T-helper 2 cell treated with Interferon-gamma antibody and Interleukin-4, amounts not matched to agents 5 μg/mL and 100 μg/mL, for 36 hours (primary cell): ENCODE results near the gene RIMS1.

Experiments used
- DNase-seq: peaks from one replicate; pipeline ENCODE4 v3.0.0; 2021; ENCODE audit warnings: low spot score
- H3K27ac Mint-ChIP-seq: one replicate; pipeline ENCODE4 v1.8.0; 2021; ENCODE audit warnings: mild to moderate bottlenecking, mixed read lengths
- H3K27me3 Mint-ChIP-seq: one replicate; pipeline ENCODE4 v1.8.0; 2021; ENCODE audit warnings: low read depth, mixed read lengths
- H3K36me3 Mint-ChIP-seq: one replicate; pipeline ENCODE4 v1.8.0; 2021; ENCODE audit warnings: low read depth, mixed read lengths
- H3K4me1 Mint-ChIP-seq: one replicate; pipeline ENCODE4 v1.8.0; 2021; ENCODE audit warnings: low read depth, mixed read lengths
- H3K4me3 Mint-ChIP-seq: one replicate; pipeline ENCODE4 v1.8.0; 2022; ENCODE audit warnings: mild to moderate bottlenecking, moderate library complexity, mixed read lengths
- H3K9me3 Mint-ChIP-seq: one replicate; pipeline ENCODE4 v1.8.0; 2021; ENCODE audit warnings: mixed read lengths

RIMS1 gene

GRCh38 chr6:72032086-72032485 is 145.7 kb downstream of the RIMS1 start:
- Mint-ChIP-seq H3K4me3 (no peak overlapping the region), H3K27me3 (no peaks in the 10 kb centered on the region), H3K36me3 (no peaks in the 10 kb centered on the region), H3K27ac (no peak overlapping the region), H3K9me3 (no peaks in the 10 kb centered on the region), H3K4me1 (no peaks in the 10 kb centered on the region)
- no peak for DNase-seq

- no peak overlapping the region for H3K27ac Mint-ChIP-seq
- no peak for DNase-seq
- H3K9me3 Mint-ChIP-seq: no peaks in the 10 kb centered on the region
- H3K4me3 Mint-ChIP-seq: no peak overlapping the region
- H3K4me1 Mint-ChIP-seq: no peaks in the 10 kb centered on the region
- no peaks in the 10 kb centered on the region for H3K27me3 Mint-ChIP-seq
- H3K36me3 Mint-ChIP-seq: no peaks in the 10 kb centered on the region
Observed at GRCh38 chr6:72035486-72035885, 149.1 kb downstream of the RIMS1 start.

- H3K36me3 Mint-ChIP-seq: no peaks in the 10 kb centered on the region
- no peaks in the 10 kb centered on the region for H3K4me1 Mint-ChIP-seq
- H3K27me3 Mint-ChIP-seq: no peaks in the 10 kb centered on the region
- no peak overlapping the region for H3K27ac Mint-ChIP-seq
- no peak for DNase-seq
- H3K4me3 Mint-ChIP-seq: no peak overlapping the region
- no peaks in the 10 kb centered on the region for H3K9me3 Mint-ChIP-seq
Observed at GRCh38 chr6:72035966-72036365, 149.6 kb downstream of the RIMS1 start.

DNA sequence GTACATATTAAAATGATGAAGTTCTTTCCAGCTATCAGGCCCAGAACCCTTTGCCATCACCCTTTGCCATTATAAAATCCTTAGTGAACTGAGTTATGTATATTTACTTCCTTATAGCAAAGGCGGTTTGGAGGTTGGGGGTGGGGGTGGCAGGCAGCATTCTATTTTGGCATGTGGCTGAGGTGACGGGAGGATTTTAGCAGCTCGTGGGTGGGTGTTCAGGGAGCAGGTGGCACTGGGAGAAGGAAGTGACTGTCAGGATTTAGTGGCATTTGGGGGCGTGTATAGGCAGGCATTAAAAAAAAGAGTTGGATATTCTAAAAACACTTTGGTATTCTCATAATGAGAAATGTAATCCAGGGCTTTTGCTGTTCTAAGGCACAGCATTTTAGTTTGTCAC is 150.7 kb downstream of the RIMS1 start:
- Mint-ChIP-seq H3K9me3 (no peaks in the 10 kb centered on the region), H3K36me3 (no peaks in the 10 kb centered on the region), H3K27ac (no peak overlapping the region), H3K4me1 (no peaks in the 10 kb centered on the region), H3K4me3 (no peak overlapping the region), H3K27me3 (no peaks in the 10 kb centered on the region)
- no peak for DNase-seq

- Mint-ChIP-seq H3K36me3 (no peaks in the 10 kb centered on the region), H3K27ac (no peak overlapping the region), H3K27me3 (no peaks in the 10 kb centered on the region), H3K4me3 (no peak overlapping the region), H3K9me3 (no peaks in the 10 kb centered on the region), H3K4me1 (no peaks in the 10 kb centered on the region)
- no peak for DNase-seq
Observed at GRCh38 chr6:72040111-72040510, 153.8 kb downstream of the RIMS1 start.

DNA sequence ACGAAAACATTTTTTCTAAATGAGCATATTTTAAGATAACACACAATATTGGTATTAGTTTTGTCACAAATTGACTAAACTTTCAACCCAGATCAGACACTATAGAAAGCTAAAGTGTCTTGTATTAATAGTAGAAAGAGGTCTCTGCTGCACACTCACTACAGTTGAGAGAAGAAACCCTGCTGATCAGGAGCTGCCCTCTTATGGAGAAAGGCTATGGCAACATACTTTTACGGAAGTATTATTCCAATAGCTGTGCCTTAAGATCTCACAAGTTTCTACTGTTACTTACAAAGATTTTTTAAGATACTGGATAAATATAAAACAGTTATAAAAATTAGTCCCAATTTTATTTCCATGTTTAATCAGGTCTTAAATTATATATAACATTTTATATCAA is 155.7 kb downstream of the RIMS1 start:
- no peak overlapping the region for H3K4me3 Mint-ChIP-seq
- no peaks in the 10 kb centered on the region for H3K36me3 Mint-ChIP-seq
- DNase-seq: no peak
- no peaks in the 10 kb centered on the region for H3K4me1 Mint-ChIP-seq
- H3K27ac Mint-ChIP-seq: no peak overlapping the region
- H3K27me3 Mint-ChIP-seq: no peaks in the 10 kb centered on the region
- no peaks in the 10 kb centered on the region for H3K9me3 Mint-ChIP-seq

DNA sequence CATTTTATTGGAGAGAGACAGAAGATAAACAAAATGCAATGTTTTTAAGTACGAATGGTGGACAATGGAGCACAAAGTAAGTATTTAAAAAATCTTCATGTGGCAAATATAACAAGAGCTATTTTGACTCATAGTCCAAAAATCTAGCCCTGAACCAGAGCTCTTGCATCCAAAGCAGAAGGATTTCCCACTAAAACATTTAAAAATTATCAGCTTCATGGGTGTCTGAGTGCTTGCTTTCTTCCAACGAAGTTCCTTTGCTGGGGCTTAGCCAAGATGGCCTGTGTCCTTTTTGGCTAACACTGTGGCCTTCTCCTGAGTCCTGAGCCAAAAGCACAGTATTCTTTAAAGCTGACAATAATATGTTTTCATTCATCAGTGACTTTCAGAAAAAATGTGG is 161.7 kb downstream of the RIMS1 start:
- DNase-seq: no peak
- Mint-ChIP-seq H3K4me1 (no peaks in the 10 kb centered on the region), H3K27ac (no peak overlapping the region), H3K27me3 (no peaks in the 10 kb centered on the region), H3K36me3 (no peaks in the 10 kb centered on the region), H3K4me3 (no peak overlapping the region), H3K9me3 (no peaks in the 10 kb centered on the region)

- Mint-ChIP-seq H3K9me3 (no peaks in the 10 kb centered on the region), H3K4me3 (no peak overlapping the region), H3K27ac (no peak overlapping the region), H3K27me3 (no peaks in the 10 kb centered on the region), H3K4me1 (no peaks in the 10 kb centered on the region), H3K36me3 (no peaks in the 10 kb centered on the region)
- DNase-seq: no peak
Observed at GRCh38 chr6:72049376-72049775, 163.0 kb downstream of the RIMS1 start.

DNA sequence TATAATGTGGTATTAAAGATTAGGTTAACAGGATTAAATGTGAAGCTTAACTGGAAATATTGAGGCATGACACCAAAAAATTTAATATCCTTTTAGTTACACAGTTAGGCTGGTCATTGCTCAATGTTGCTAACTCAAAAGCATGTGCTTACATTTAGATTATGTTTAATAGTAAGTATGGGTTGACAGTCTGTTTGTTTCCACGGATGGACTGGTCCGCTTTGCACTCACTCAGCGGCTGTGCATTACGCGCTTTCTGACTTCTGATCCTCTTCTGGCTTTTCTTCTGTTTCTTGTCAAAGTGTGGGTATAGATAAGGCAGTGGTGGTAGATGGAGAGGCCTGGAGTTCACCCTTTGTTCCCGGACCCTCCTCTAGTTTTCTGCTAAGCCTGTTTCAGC is 174.9 kb downstream of the RIMS1 start:
- no peaks in the 10 kb centered on the region for H3K36me3 Mint-ChIP-seq
- H3K27me3 Mint-ChIP-seq: no peaks in the 10 kb centered on the region
- no peaks in the 10 kb centered on the region for H3K9me3 Mint-ChIP-seq
- DNase-seq: no peak
- H3K27ac Mint-ChIP-seq: no peak overlapping the region
- H3K4me1 Mint-ChIP-seq: no peaks in the 10 kb centered on the region
- H3K4me3 Mint-ChIP-seq: no peak overlapping the region

DNA sequence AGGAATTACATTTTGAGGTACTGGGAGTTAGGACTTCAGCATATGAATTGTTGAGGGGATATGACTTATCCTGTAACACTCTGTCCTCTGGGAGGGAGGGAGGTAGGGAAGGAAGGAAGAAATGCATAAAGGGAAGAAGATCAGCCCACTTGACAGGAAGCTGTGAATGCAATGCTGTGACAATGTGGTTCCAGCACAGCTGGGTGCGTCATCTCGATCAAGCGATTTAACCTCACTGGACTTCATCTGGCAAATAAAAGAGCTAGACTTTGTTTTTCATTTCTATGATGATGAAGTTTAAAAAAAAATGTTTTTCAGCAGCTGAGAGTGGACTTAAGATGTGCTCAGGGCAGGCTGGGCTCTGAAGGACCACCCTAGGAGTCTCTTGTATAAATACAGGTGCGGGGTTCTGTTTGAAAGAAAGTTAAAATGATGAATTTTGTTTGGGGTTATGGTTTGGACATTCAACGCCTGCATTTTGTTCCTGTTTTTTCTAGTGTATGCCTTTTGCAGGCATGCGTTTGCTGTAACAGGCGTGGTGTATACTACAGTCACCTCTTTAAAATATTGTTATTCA is 178.1 kb downstream of the RIMS1 start:
- no peaks in the 10 kb centered on the region for H3K27me3 Mint-ChIP-seq
- no peaks in the 10 kb centered on the region for H3K9me3 Mint-ChIP-seq
- no peaks in the 10 kb centered on the region for H3K4me1 Mint-ChIP-seq
- no peak overlapping the region for H3K4me3 Mint-ChIP-seq
- no peak overlapping the region for H3K27ac Mint-ChIP-seq
- H3K36me3 Mint-ChIP-seq: no peaks in the 10 kb centered on the region
- no peak for DNase-seq

DNA sequence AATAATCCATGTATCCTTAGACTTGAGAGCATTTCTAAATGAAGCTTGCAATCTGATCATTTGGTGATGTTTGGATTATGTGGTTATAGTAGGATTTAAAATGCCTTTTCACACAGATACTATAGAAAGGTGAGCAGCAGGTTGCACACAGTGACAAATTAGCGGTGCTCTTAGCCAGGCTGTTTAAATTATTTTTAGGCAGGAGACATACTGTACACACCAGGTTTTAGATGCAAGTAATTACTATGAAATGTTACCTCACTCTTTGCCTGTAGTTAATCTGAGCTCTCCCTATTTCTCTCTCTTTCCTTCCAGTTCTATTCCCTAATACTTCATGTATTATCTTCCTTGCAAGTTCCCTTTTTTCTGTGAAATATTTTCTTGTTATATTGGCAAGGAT is 191.7 kb downstream of the RIMS1 start:
- H3K9me3 Mint-ChIP-seq: no peaks in the 10 kb centered on the region
- no peak overlapping the region for H3K4me3 Mint-ChIP-seq
- H3K36me3 Mint-ChIP-seq: no peaks in the 10 kb centered on the region
- H3K27ac Mint-ChIP-seq: no peak overlapping the region
- no peak for DNase-seq
- H3K27me3 Mint-ChIP-seq: no peaks in the 10 kb centered on the region
- H3K4me1 Mint-ChIP-seq: no peaks in the 10 kb centered on the region

DNA sequence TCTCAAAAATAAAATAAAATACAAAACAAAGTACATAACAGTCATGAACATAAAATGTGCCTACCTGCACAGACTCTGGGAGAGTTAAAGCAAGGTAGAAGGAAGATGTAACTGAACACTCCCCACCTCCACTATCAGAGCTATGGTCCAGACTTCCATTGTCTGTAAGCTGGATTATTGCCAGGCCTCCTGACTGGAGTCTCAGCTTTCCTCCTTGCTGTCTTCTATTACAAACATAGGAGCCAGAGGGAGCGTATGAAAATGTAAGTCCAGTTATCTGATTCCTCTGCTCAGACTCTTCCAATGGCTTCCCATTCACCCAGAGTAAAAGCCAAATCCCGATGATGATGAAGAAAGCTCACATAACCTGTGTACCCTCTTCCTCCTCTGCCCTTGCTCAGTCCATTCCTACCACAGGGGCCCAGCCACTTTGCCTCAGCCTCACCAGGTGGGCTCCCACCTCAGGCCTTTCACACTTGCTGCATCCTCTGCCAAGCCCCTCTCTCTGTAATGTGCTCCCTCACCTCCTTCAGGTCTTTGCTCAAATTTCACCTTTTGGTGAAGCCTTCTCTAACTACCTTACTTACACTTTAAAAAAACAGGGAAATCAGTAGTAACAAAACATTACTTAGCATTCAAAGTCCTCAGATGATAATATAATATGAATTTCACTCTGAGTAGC is 194.1 kb downstream of the RIMS1 start:
- no peak overlapping the region for H3K4me3 Mint-ChIP-seq
- H3K27ac Mint-ChIP-seq: no peak overlapping the region
- no peak for DNase-seq
- no peaks in the 10 kb centered on the region for H3K27me3 Mint-ChIP-seq
- H3K36me3 Mint-ChIP-seq: no peaks in the 10 kb centered on the region
- H3K4me1 Mint-ChIP-seq: no peaks in the 10 kb centered on the region
- no peaks in the 10 kb centered on the region for H3K9me3 Mint-ChIP-seq

DNA sequence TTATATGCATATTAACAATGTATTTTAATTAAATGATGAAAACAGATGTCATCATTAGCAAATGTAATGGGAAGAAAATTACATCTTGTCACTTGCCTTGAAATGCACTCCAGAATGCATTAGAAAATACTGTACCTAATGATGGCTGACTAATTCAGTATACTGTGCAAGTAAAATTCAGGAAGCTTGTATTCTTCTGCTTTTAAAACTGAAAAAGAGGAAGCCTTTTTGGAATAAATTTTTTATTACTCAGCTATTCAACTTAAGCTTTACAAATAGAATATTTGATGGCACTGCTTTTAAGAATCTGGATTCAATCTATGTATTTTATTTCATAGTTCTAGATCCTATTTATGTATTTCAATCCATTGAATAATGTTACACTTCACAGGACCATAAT is 195.5 kb downstream of the RIMS1 start:
- no peak for DNase-seq
- H3K36me3 Mint-ChIP-seq: no peaks in the 10 kb centered on the region
- no peak overlapping the region for H3K27ac Mint-ChIP-seq
- H3K9me3 Mint-ChIP-seq: no peaks in the 10 kb centered on the region
- H3K27me3 Mint-ChIP-seq: no peaks in the 10 kb centered on the region
- no peaks in the 10 kb centered on the region for H3K4me1 Mint-ChIP-seq
- H3K4me3 Mint-ChIP-seq: no peak overlapping the region

DNA sequence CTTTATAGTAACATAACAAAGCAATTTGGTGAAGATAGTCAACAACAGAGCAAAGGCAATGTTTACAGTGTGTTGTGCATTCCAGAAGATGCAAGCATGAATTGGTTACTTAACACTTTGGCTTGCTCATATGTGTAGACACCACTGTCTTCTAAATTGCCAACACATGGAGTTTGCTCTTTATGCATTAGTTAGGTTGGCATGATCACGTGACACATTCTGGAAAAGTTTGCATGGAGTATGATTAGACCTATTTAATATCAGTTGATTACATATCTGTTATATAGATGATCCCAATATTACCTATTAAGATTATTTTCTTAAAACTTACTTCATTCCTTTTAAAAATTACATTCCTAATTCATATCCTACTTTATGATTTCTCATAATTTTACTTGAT is 197.6 kb downstream of the RIMS1 start:
- no peaks in the 10 kb centered on the region for H3K4me1 Mint-ChIP-seq
- H3K27ac Mint-ChIP-seq: no peak overlapping the region
- H3K4me3 Mint-ChIP-seq: no peak overlapping the region
- no peaks in the 10 kb centered on the region for H3K27me3 Mint-ChIP-seq
- no peaks in the 10 kb centered on the region for H3K36me3 Mint-ChIP-seq
- no peak for DNase-seq
- no peaks in the 10 kb centered on the region for H3K9me3 Mint-ChIP-seq

- Mint-ChIP-seq H3K27me3 (no peaks in the 10 kb centered on the region), H3K36me3 (no peaks in the 10 kb centered on the region), H3K4me3 (no peak overlapping the region), H3K4me1 (no peaks in the 10 kb centered on the region), H3K9me3 (no peaks in the 10 kb centered on the region), H3K27ac (no peak overlapping the region)
- DNase-seq: no peak
Observed at GRCh38 chr6:72084992-72085569, 198.7 kb downstream of the RIMS1 start.
